Astrocyte (in vitro differentiated cells and primary cell): ENCODE measurements around the gene ECE1. TPM values are rescaled to one million over a fixed set of nuclear protein-coding genes. Genes with fewer than 3 reads are reported as not detected.
A peak's percentile ranks its signal among the peaks of the same experiment; 100 is the strongest.

Source experiments
- DNase-seq: peaks from one replicate; pipeline ENCODE4 v3.0.0-alpha.2; 2010; ENCODE audit warnings: low read depth
- FAIRE-seq: peaks from 2 replicates; lab custom pipeline; 2011; peaks lifted over from hg19 to GRCh38; lab: Jason Lieb, UNC
- H2AFZ ChIP-seq: 2 replicates; pipeline ENCODE4 v1.6.0; 2012; ENCODE audit warnings: low read depth, low read length, inconsistent platforms
- H3K27ac ChIP-seq: 2 replicates; pipeline ENCODE4 v1.5.1; 2011; ENCODE audit warnings: low read depth, low read length, inconsistent platforms
- H3K27me3 ChIP-seq: 2 replicates; pipeline ENCODE4 v1.6.0; 2011; ENCODE audit warnings: low read length, inconsistent platforms; ENCODE audit not compliant: insufficient read depth
- H3K36me3 ChIP-seq: 2 replicates; pipeline ENCODE4 v1.5.1; 2011; ENCODE audit warnings: low read length, inconsistent platforms; ENCODE audit not compliant: insufficient read depth
- H3K4me1 ChIP-seq: 2 replicates; pipeline ENCODE4 v1.5.1; 2011; ENCODE audit warnings: low read length, inconsistent platforms; ENCODE audit not compliant: insufficient read depth
- H3K4me2 ChIP-seq: 2 replicates; pipeline ENCODE4 v1.6.0; 2012; ENCODE audit warnings: low read length, inconsistent platforms
- H3K4me3 ChIP-seq: 2 replicates; pipeline ENCODE4 v1.5.1; 2011; ENCODE audit warnings: low read depth, mild to moderate bottlenecking, low read length, inconsistent platforms; ENCODE audit not compliant: insufficient read depth
- H3K79me2 ChIP-seq: 2 replicates; pipeline ENCODE4 v1.6.0; 2012; ENCODE audit warnings: mild to moderate bottlenecking, low read length, inconsistent platforms; ENCODE audit not compliant: insufficient read depth
- H3K9ac ChIP-seq: 2 replicates; pipeline ENCODE4 v1.6.0; 2012; ENCODE audit warnings: mild to moderate bottlenecking, low read length, inconsistent platforms
- H3K9me3 ChIP-seq: 2 replicates; pipeline ENCODE4 v1.5.1; 2012; ENCODE audit warnings: low read depth, mild to moderate bottlenecking, low read length, inconsistent platforms; ENCODE audit not compliant: insufficient read depth
- H4K20me1 ChIP-seq: 2 replicates; pipeline ENCODE4 v1.6.0; 2012; ENCODE audit warnings: low read length, inconsistent platforms; ENCODE audit not compliant: insufficient read depth
- H3K27ac Mint-ChIP-seq: one replicate; pipeline ENCODE4 v1.8.0; 2021; ENCODE audit warnings: mild to moderate bottlenecking, mixed read lengths; ENCODE audit not compliant: unreplicated experiment
- H3K27me3 Mint-ChIP-seq: one replicate; pipeline ENCODE4 v1.8.0; 2021; ENCODE audit warnings: low read depth, mixed read lengths; ENCODE audit not compliant: unreplicated experiment
- H3K36me3 Mint-ChIP-seq: one replicate; pipeline ENCODE4 v1.8.0; 2021; ENCODE audit warnings: low read depth, mixed read lengths; ENCODE audit not compliant: unreplicated experiment
- H3K4me1 Mint-ChIP-seq: one replicate; pipeline ENCODE4 v1.8.0; 2021; ENCODE audit warnings: low read depth, mixed read lengths; ENCODE audit not compliant: unreplicated experiment
- H3K4me3 Mint-ChIP-seq: one replicate; pipeline ENCODE4 v1.8.0; 2021; ENCODE audit warnings: mild to moderate bottlenecking, moderate library complexity, mixed read lengths; ENCODE audit not compliant: unreplicated experiment
- H3K9me3 Mint-ChIP-seq: one replicate; pipeline ENCODE4 v1.8.0; 2021; ENCODE audit warnings: mild to moderate bottlenecking, mixed read lengths; ENCODE audit not compliant: unreplicated experiment
- CTCF ChIP-seq: IDR thresholded peaks from 2 replicates; pipeline ENCODE4 v1.5.1; 2011; ENCODE audit warnings: low read depth, mild to moderate bottlenecking, inconsistent platforms, low read length, moderate library complexity; ENCODE audit not compliant: insufficient read depth
- EZH2 ChIP-seq: IDR thresholded peaks from 2 replicates; pipeline ENCODE4 v1.6.1; 2012; ENCODE audit warnings: mild to moderate bottlenecking, low read length, inconsistent platforms; ENCODE audit not compliant: insufficient read depth
- total RNA-seq: library from RNA; stranded (reverse); gene quantifications from 2 replicates; pipeline ENCODE4 v1.2.1, GENCODE V29; 2021

ECE1 gene
- total RNA-seq, 1 donor from 2014 or later: 172 TPM

GRCh38 chr1:21200767-21201166, 89.5 kb downstream of the ECE1 start:
- H3K27ac ChIP-seq: no peak overlapping the region
- Mint-ChIP-seq H3K27me3 (peaks cover 13% of the 10 kb centered on the region), H3K4me3 (no peak overlapping the region), H3K9me3 (no peaks in the 10 kb centered on the region), H3K27ac (no peak overlapping the region), H3K4me1 (peaks cover 3% of the 10 kb centered on the region), H3K36me3 (no peaks in the 10 kb centered on the region)
- H4K20me1 ChIP-seq: no peaks in the 10 kb centered on the region
- no peak overlapping the region for H3K4me2 ChIP-seq
- no peaks in the 10 kb centered on the region for H3K4me1 ChIP-seq
- H2AFZ ChIP-seq: no peak overlapping the region
- H3K36me3 ChIP-seq: no peaks in the 10 kb centered on the region
- H3K9ac ChIP-seq: no peak overlapping the region
- H3K79me2 ChIP-seq: no peaks in the 10 kb centered on the region
- no peaks in the 10 kb centered on the region for H3K27me3 ChIP-seq
- no peaks in the 10 kb centered on the region for H3K9me3 ChIP-seq
- no peak for FAIRE-seq
- TF ChIP-seq CTCF (no peak), EZH2 (no peak)
- DNase-seq: peak; percentile 61
- no peak overlapping the region for H3K4me3 ChIP-seq

GRCh38 chr1:21198929-21199328, 91.3 kb downstream of the ECE1 start:
- Histone ChIP-seq H3K9ac (no peak overlapping the region), H3K27ac (no peak overlapping the region), H3K9me3 (no peaks in the 10 kb centered on the region), H3K4me3 (no peak overlapping the region), H2AFZ (no peak overlapping the region), H3K79me2 (no peaks in the 10 kb centered on the region), H3K4me1 (peaks cover 3% of the 10 kb centered on the region), H3K27me3 (no peaks in the 10 kb centered on the region), H3K4me2 (no peak overlapping the region), H3K36me3 (no peaks in the 10 kb centered on the region), H4K20me1 (no peaks in the 10 kb centered on the region)
- TF ChIP-seq CTCF (no peak), EZH2 (no peak)
- H3K4me1 Mint-ChIP-seq: peaks cover 3% of the 10 kb centered on the region
- peaks cover 14% of the 10 kb centered on the region for H3K27me3 Mint-ChIP-seq
- H3K9me3 Mint-ChIP-seq: no peaks in the 10 kb centered on the region
- FAIRE-seq (no peak), DNase-seq (no peak)
- H3K36me3 Mint-ChIP-seq: no peaks in the 10 kb centered on the region
- H3K27ac Mint-ChIP-seq: no peak overlapping the region
- H3K4me3 Mint-ChIP-seq: no peak overlapping the region

GRCh38 chr1:21192871-21193270, 97.4 kb downstream of the ECE1 start:
- H3K79me2 ChIP-seq: no peaks in the 10 kb centered on the region
- H3K4me3 ChIP-seq: no peak overlapping the region
- Mint-ChIP-seq H3K27ac (no peak overlapping the region), H3K4me1 (no peaks in the 10 kb centered on the region), H3K36me3 (peaks cover 2% of the 10 kb centered on the region), H3K4me3 (no peak overlapping the region), H3K27me3 (peaks cover 46% of the 10 kb centered on the region), H3K9me3 (no peaks in the 10 kb centered on the region)
- H3K27me3 ChIP-seq: peaks cover 5% of the 10 kb centered on the region
- TF ChIP-seq CTCF: no peak
- no peak for TF ChIP-seq EZH2
- no peak overlapping the region for H2AFZ ChIP-seq
- H4K20me1 ChIP-seq: no peaks in the 10 kb centered on the region
- H3K9me3 ChIP-seq: no peaks in the 10 kb centered on the region
- FAIRE-seq (no peak), DNase-seq (no peak)
- H3K4me1 ChIP-seq: peaks cover 3% of the 10 kb centered on the region
- H3K9ac ChIP-seq: no peak overlapping the region
- no peak overlapping the region for H3K27ac ChIP-seq
- H3K4me2 ChIP-seq: no peak overlapping the region
- no peaks in the 10 kb centered on the region for H3K36me3 ChIP-seq
